ENCODE measurements around the gene SLC47A2.
A peak's percentile ranks its signal among the peaks of the same experiment; 100 is the strongest.

Gene SLC47A2

DNA sequence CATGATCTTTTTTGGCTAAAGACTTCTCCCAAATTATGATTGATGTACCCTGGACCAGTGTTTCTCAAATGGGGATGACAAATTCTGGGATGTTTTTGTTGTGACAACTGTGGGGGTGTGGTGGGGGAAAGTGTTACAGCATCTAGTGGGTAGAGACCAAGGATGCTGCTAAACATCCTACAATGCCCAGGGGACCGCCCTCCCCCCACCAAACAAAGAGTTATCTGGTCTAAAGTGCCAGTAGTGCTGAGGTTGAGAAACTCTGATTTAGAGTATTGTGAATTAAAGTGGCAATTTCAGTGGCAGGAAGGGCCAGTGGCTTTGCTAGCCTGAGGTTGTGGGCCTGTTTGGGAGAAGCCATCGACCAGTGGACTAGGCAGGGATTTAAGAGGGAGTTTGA, 33.3 kb downstream of the SLC47A2 start:
- TF ChIP-seq, protein P1, sequence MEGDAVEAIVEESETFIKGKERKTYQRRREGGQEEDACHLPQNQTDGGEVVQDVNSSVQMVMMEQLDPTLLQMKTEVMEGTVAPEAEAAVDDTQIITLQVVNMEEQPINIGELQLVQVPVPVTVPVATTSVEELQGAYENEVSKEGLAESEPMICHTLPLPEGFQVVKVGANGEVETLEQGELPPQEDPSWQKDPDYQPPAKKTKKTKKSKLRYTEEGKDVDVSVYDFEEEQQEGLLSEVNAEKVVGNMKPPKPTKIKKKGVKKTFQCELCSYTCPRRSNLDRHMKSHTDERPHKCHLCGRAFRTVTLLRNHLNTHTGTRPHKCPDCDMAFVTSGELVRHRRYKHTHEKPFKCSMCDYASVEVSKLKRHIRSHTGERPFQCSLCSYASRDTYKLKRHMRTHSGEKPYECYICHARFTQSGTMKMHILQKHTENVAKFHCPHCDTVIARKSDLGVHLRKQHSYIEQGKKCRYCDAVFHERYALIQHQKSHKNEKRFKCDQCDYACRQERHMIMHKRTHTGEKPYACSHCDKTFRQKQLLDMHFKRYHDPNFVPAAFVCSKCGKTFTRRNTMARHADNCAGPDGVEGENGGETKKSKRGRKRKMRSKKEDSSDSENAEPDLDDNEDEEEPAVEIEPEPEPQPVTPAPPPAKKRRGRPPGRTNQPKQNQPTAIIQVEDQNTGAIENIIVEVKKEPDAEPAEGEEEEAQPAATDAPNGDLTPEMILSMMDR (IDR thresholded peaks at IDR 0.05): no peak

- TF ChIP-seq, protein P1 (IDR thresholded peaks at IDR 0.05): no peak
Measured at GRCh38 chr17:19678581-19679453, 37.6 kb downstream of the SLC47A2 start.

DNA sequence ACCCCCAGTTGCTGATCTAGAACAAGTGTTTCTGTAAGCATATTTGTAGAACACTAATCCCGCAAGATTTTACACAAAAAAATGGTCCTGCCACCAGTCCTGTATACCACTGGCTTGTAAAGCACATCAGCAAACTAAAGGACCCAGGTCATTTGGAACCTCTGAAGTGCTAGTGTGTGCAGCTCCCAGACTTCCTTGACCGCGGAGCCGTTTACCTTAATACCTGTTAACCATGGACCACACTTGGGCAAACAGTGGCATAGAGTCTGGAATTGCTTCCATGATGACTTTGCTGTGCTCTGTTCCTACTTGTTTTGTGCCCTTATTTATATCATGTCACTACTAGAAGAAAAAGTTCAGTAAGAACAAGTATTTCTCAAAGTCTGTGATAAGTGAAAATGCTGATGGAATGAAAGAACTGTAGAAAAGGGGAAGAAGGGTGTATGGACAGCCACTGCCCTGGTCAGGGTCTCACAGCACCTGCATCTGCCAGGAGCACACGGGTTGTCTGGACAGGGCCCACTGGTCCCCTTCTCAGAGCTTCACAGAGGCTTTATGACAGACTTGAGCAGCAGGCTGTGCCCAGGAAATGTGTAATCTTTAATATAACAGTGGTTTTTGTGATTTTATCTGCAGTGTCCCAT, 38.5 kb downstream of the SLC47A2 start:
- TF ChIP-seq, protein P1 (IDR thresholded peaks at IDR 0.05): no peak

GRCh38 chr17:19676896-19677295, 39.5 kb downstream of the SLC47A2 start:
- TF ChIP-seq, protein P1 (IDR thresholded peaks at IDR 0.05): no peak

GRCh38 chr17:19673623-19674022, 42.8 kb downstream of the SLC47A2 start:
- TF ChIP-seq, protein P1 (IDR thresholded peaks at IDR 0.05): no peak

DNA sequence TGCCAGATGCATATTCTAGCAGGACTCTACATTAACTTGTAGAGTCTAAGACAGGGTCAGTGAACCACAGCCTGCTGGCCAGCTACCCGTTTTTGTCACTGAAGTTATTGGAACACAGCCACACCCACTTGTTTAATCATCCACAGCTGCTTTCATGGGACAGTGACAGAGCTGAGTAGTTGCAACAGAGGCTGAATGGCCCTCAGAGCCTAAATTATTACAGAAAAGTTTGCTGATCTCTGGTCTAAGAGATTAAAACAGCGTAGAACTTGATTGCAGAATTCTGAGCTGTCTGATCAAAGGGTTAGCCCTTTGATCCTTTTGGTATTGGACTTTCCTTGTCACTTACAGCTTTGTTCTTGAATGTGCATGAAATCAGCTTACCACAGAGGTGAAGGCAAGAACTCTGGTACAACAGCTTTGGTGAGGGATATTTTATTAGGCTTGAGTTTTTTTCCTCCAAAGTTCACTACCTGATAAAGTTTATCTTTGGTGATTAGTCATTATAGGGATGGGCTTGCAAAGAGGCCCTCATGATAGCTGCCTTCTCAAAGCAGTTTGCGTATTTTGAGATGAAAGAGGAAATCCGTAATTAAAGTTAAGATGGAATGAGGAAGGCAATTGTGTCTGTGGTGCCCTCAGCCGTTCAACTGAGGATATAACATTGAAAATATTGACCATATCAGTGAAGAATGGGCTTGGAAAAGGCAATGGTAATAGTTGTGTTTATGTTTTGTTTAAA, 44.2 kb downstream of the SLC47A2 start:
- TF ChIP-seq, protein P1 (IDR thresholded peaks at IDR 0.05): peak; percentile 45; the same call in 1 of the 2 replicates

DNA sequence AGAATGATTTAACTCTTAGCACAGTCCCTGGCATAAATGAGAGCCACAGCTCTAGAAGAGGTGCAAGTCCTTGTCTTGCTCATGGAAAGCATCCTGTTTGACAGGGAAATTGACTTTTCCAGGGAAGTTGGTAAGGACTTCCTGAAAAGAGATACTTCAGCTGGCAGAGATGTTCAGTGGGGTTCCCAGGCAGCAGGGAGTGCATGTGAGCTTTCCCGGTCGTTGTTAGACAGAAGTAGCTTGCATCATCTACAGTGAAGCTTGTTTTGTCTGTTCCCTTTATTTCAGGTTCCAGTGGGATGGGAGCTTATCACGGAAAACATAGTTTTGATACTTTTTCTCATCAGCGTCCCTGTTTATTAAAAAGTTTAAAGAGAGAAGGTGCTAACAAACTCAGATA, 45.0 kb downstream of the SLC47A2 start:
- TF ChIP-seq, protein P1 (IDR thresholded peaks at IDR 0.05): no peak
